Large intestine (tissue), 12 donors: Measurements from ENCODE around the gene FIGNL2. TPM values are rescaled to one million over a fixed set of nuclear protein-coding genes. Genes with fewer than 3 reads are reported as not detected.

Experiments used
- DNase-seq, 2 donors: peaks; one replicate each; pipeline versions ENCODE4 v3.0.0 to v3.0.0-alpha.2; 2013
- H3K27ac ChIP-seq: one replicate; pipeline ENCODE4 v1.5.1; 2013; ENCODE audit warnings: low read length
- H3K27me3 ChIP-seq: 2 replicates; pipeline ENCODE4 v1.6.1; 2013; ENCODE audit warnings: low read length; ENCODE audit not compliant: control insufficient read depth, insufficient read depth
- H3K36me3 ChIP-seq: 2 replicates; pipeline ENCODE4 v1.6.1; 2013; ENCODE audit warnings: low read length; ENCODE audit not compliant: control insufficient read depth, insufficient read depth
- H3K4me1 ChIP-seq: one replicate; pipeline ENCODE4 v1.6.1; 2013; ENCODE audit warnings: low read length; ENCODE audit not compliant: control insufficient read depth, insufficient read depth
- H3K4me3 ChIP-seq: one replicate; pipeline ENCODE4 v1.5.1; 2013; ENCODE audit warnings: low read length
- H3K9me3 ChIP-seq: one replicate; pipeline ENCODE4 v1.6.1; 2013; ENCODE audit warnings: mild to moderate bottlenecking, low read depth, low read length, moderate library complexity; ENCODE audit not compliant: control insufficient read depth
- WGBS: methylation state at CpG from one replicate; pipeline ENCODE4 v1.1.5; 2013; ENCODE audit warnings: low lambda C conversion rate; ENCODE audit not compliant: insufficient coverage; 5-methylcytosine and 5-hydroxymethylcytosine counted together
- long read RNA-seq, 11 donors: transcript quantifications; one replicate each; lab custom pipeline, GENCODE V29; 2026
- polyA plus RNA-seq: library from polyadenylated mRNA; unstranded; fragments of 120-200 nt; gene quantifications from one replicate; pipeline ENCODE4 v1.2.1, GENCODE V29; 2013

Gene FIGNL2, protein sequence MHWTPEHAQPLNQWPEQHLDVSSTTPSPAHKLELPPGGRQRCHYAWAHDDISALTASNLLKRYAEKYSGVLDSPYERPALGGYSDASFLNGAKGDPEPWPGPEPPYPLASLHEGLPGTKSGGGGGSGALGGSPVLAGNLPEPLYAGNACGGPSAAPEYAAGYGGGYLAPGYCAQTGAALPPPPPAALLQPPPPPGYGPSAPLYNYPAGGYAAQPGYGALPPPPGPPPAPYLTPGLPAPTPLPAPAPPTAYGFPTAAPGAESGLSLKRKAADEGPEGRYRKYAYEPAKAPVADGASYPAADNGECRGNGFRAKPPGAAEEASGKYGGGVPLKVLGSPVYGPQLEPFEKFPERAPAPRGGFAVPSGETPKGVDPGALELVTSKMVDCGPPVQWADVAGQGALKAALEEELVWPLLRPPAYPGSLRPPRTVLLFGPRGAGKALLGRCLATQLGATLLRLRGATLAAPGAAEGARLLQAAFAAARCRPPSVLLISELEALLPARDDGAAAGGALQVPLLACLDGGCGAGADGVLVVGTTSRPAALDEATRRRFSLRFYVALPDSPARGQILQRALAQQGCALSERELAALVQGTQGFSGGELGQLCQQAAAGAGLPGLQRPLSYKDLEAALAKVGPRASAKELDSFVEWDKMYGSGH
- 0.76 TPM for polyA plus RNA-seq
- long read RNA-seq, donor 1: 0 reads
- long read RNA-seq, donor 2: 0 reads
- long read RNA-seq, donor 3: 0 reads
- long read RNA-seq, donor 4: 0 reads
- long read RNA-seq, donor 5, full-length matches to known transcripts: 1 of 1 reads
- long read RNA-seq, donor 5, partial matches to known transcripts: 0 of 1 reads
- long read RNA-seq, donor 5, other reads (novel, unspliced or antisense): 0 of 1 reads
- long read RNA-seq, donor 6, full-length matches to known transcripts: 1 of 1 reads
- long read RNA-seq, donor 6, partial matches to known transcripts: 0 of 1 reads
- long read RNA-seq, donor 6, other reads (novel, unspliced or antisense): 0 of 1 reads
- long read RNA-seq, donor 7, full-length matches to known transcripts: 2 of 2 reads
- long read RNA-seq, donor 7, partial matches to known transcripts: 0 of 2 reads
- long read RNA-seq, donor 7, other reads (novel, unspliced or antisense): 0 of 2 reads
- long read RNA-seq, donor 8, full-length matches to known transcripts: 1 of 1 reads
- long read RNA-seq, donor 8, partial matches to known transcripts: 0 of 1 reads
- long read RNA-seq, donor 8, other reads (novel, unspliced or antisense): 0 of 1 reads
- long read RNA-seq, donor 9: 0 reads
- long read RNA-seq, donor 10: 0 reads
- long read RNA-seq, donor 11: 0 reads

DNA sequence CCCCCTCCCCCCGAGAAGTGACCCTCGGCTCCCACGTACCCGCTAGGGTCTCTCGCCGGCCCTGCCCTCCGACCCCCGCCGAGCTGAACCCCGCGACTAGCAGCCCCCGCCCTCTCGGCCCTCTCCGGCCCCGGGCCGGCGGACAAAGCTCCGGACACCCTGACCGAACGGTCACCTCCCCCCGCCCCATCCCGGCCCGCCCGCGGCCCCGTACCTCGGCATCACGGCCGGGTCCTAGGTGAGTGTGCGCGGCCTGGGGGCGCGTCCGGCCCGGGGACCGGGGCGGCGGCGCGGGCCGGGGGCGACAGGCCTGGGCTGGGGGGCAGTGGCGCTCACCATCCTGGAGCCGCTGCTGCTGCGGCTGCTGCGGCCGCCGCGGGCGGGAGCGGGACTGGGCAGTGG lies at the start of gene FIGNL2:
Gene FIGNL2 (minus strand): TSS at position 393 of the 402 bp plus-strand sequence. CDS start 26,305 bp downstream, outside the sequence.
- H3K27me3 ChIP-seq: peaks cover 58% of the 10 kb centered on the region
- no peaks in the 10 kb centered on the region for H3K36me3 ChIP-seq
- no CpG with 5 or more reads among the region's 51 CpGs for WGBS
- peaks cover 19% of the 10 kb centered on the region for H3K4me1 ChIP-seq
- no peak for DNase-seq
- H3K9me3 ChIP-seq: peaks cover 2% of the 10 kb centered on the region
- H3K27ac ChIP-seq: peak within 1 kb of the TSS; percentile 23
- peak within 1 kb of the TSS; percentile 52 for H3K4me3 ChIP-seq

GRCh38 chr12:51897181-51897580 lies 48.7 kb upstream of the FIGNL2 start:
- no peaks in the 10 kb centered on the region for H3K9me3 ChIP-seq
- peaks cover 7% of the 10 kb centered on the region for H3K4me1 ChIP-seq
- WGBS: no CpG with 5 or more reads among the region's 8 CpGs
- no peak overlapping the region for H3K4me3 ChIP-seq
- H3K36me3 ChIP-seq: no peaks in the 10 kb centered on the region
- no peaks in the 10 kb centered on the region for H3K27me3 ChIP-seq
- no peak for DNase-seq
- H3K27ac ChIP-seq: no peak overlapping the region

- no peaks in the 10 kb centered on the region for H3K9me3 ChIP-seq
- no peak for DNase-seq
- H3K4me1 ChIP-seq: peaks cover 4% of the 10 kb centered on the region
- H3K27me3 ChIP-seq: no peaks in the 10 kb centered on the region
- H3K27ac ChIP-seq: no peak overlapping the region
- no peak overlapping the region for H3K4me3 ChIP-seq
- H3K36me3 ChIP-seq: no peaks in the 10 kb centered on the region
- no CpG with 5 or more reads among the region's 3 CpGs for WGBS
These were observed 47.7 kb upstream of the FIGNL2 start for GRCh38 chr12:51896236-51896635.

DNA sequence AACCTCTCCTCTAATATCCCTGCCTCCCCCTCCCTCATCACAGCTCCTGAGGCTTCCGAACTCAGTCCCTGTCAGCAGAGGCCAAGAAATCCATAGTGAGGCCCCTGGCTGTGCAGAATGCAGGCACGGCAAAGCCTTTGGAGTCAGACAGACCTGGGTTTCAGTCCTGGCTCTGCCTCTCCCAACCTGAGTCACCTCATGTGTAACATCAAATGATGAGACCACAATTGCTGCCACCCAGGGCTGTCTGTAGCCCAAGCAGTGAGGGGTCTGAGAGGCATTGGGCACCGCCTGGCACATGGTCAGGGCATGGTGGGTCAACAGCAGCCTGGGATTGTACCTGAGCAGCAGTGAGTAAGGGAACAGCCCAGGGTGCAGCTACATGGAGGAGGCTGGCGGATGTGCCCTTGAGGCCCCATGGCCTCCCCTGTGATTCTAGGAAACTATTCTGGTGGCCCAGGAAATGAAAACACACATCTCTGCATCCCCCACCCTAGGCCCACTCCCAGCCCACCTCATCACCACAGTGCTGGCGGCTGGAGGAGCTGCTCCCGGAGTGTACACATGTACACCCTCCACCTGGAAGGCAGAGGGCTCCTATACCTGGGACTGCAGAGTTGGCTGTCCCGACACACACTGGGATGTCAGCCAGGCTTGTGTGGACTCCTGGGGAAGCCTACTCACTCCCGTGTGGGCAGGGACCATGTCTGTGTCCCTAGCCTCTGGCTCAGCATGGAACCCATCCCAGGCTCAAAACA lies 47.0 kb upstream of the FIGNL2 start:
- no peak for DNase-seq
- Histone ChIP-seq H3K4me3 (no peak overlapping the region), H3K36me3 (no peaks in the 10 kb centered on the region), H3K4me1 (no peaks in the 10 kb centered on the region), H3K9me3 (no peaks in the 10 kb centered on the region), H3K27me3 (no peaks in the 10 kb centered on the region), H3K27ac (no peak overlapping the region)
- WGBS: no CpG with 5 or more reads among the region's 8 CpGs

DNA sequence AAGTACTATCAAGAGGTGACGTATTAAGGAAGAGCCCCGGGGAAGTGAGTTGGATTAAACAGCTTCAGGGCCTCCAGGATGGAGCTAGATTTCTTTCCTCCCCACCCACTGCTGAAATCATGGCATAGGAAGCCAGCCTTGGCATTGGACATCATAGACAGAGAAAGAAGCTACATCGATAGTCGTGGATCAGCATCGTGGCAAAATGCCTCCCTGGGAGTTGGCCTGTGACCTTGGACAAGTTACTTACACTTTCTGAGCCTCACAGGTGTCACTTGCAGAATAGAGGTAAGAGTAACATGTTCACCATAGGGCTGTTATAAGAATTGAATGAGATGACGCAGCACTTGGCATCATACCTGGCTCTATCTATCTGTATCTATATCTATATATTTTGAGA lies 45.3 kb upstream of the FIGNL2 start:
- H3K36me3 ChIP-seq: no peaks in the 10 kb centered on the region
- 100% methylated on average over 1 of the region's 6 CpGs for WGBS
- no peaks in the 10 kb centered on the region for H3K4me1 ChIP-seq
- no peaks in the 10 kb centered on the region for H3K9me3 ChIP-seq
- no peaks in the 10 kb centered on the region for H3K27me3 ChIP-seq
- DNase-seq: no peak
- no peak overlapping the region for H3K4me3 ChIP-seq
- H3K27ac ChIP-seq: no peak overlapping the region

DNA sequence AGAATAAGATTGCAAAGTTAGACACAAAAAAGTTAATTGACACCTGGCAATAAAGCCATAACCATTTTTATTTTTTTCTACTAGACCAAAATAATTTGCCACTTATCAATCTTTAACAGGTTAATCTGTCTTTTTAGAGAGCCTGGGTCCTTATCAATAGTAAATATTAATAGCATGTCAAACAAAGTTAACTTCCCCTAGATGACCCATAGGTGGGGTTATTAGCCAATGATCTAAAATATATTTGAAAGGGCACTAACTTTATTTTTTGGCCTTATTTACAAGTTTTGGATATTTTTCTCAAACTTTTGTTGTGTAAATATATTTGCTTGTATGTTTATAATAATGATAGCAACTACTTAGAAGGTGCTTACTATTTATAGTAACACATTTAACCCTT lies 43.3 kb upstream of the FIGNL2 start:
- Histone ChIP-seq H3K36me3 (no peaks in the 10 kb centered on the region), H3K9me3 (no peaks in the 10 kb centered on the region), H3K27ac (no peak overlapping the region), H3K4me1 (peaks cover 6% of the 10 kb centered on the region), H3K4me3 (no peak overlapping the region), H3K27me3 (no peaks in the 10 kb centered on the region)
- DNase-seq: no peak

GRCh38 chr12:51890511-51891171 lies 42.1 kb upstream of the FIGNL2 start:
- Histone ChIP-seq H3K4me3 (no peak overlapping the region), H3K27me3 (no peaks in the 10 kb centered on the region), H3K27ac (no peak overlapping the region), H3K36me3 (no peaks in the 10 kb centered on the region), H3K4me1 (peaks cover 6% of the 10 kb centered on the region), H3K9me3 (no peaks in the 10 kb centered on the region)
- no peak for DNase-seq
- no CpG with 5 or more reads among the region's 22 CpGs for WGBS

DNA sequence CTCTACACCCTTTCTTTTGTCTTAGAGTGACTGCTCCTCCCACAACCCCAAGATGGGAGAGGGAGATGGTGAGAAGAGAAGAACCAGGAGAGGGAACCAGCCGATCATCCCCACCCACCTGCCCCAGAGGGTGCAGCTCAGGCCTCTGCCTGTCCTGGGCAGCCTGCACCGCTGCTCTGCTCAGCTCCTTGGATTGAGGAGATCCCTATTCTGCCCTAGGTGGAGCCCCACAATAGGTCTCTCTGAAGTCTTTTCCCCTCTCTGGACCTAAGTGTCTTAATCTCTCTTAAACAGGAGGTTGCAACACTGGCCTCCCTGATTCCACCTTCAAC lies 41.6 kb upstream of the FIGNL2 start:
- Histone ChIP-seq H3K4me1 (peaks cover 6% of the 10 kb centered on the region), H3K4me3 (no peak overlapping the region), H3K9me3 (no peaks in the 10 kb centered on the region), H3K36me3 (no peaks in the 10 kb centered on the region), H3K27ac (no peak overlapping the region), H3K27me3 (no peaks in the 10 kb centered on the region)
- WGBS: no CpG with 5 or more reads among the region's 2 CpGs
- no peak for DNase-seq

DNA sequence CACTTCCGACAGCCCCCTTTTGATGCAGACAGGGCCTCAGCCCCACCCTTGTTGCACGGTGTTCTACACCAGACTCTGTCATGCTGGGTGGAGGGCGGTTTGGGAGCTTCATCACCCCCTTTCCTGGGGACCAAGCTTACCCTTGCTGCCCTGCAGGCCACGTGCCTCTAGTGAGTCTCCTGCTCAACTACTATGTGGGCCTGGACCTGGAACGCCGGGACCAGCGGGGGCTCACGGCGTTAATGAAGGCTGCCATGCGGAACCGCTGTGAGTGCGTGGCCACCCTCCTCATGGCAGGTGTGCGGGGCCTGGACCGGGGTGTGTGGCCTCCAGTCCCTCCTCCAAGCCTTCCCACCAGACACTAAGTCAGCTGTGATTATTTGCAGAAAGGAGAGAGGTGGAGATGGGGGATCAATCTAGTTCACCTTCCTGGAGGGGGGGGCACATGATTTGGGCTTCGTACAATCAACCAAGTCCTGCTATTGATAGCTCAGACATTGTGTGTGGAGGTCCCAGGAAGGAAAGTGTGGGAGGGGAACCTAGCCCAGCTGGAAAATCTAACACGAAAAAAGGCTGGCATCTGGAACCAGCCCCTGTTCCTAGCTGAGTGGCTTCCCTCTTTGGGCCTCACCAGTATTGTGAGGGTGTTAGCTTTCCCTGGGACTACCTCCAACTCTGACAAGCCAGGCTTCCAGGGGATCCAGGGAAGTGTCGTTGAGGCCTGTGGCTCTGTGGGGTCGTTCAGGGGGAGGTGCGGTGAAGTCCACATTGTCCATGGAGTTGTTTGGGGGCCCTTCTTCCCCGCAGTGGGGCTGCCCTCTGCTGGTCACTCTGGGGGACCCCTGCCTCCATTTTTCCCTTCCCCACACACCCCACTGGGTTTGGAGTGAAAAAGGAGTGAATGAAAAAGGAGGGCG lies 41.0 kb upstream of the FIGNL2 start:
- H3K9me3 ChIP-seq: no peaks in the 10 kb centered on the region
- WGBS: no CpG with 5 or more reads among the region's 21 CpGs
- peaks cover 6% of the 10 kb centered on the region for H3K4me1 ChIP-seq
- H3K27me3 ChIP-seq: no peaks in the 10 kb centered on the region
- H3K36me3 ChIP-seq: no peaks in the 10 kb centered on the region
- H3K27ac ChIP-seq: no peak overlapping the region
- no peak for DNase-seq
- H3K4me3 ChIP-seq: no peak overlapping the region
